HCT116 (cell line): Measurements from ENCODE around the gene PCMTD2. TPM values are rescaled to one million over a fixed set of nuclear protein-coding genes. Genes with fewer than 3 reads are reported as not detected.

Experiments used
- ATAC-seq: fragments of 200-7000 bp; cut with Tn5 transposase; 2 replicates; pipeline ENCODE4 v1.9.1; 2020; ENCODE audit warnings: mild to moderate bottlenecking, moderate library complexity
- BruUV-seq: library from RNA; stranded (reverse); fragments of 400-500 nt; replicated peaks from 2 replicates; lab custom pipeline; 2021; lab: Mats Ljungman, UMichigan
- CTCF ChIA-PET: fragments of 300-600 bp; sonication (Branson Sonifier 250); formaldehyde crosslinking; loops from one replicate; lab custom pipeline; 2021; ENCODE audit warnings: antibody characterized with exemption; lab: Charles Lee
- POLR2A ChIA-PET: fragments of 300-600, 350-600 bp; sonication (Branson Sonifier 250); formaldehyde crosslinking; loops from one replicate; lab custom pipeline; 2021; ENCODE audit warnings: antibody characterized with exemption; lab: Charles Lee
- RAD21 ChIA-PET, 2 experiments: fragments of 300-600 bp; sonication (Branson Sonifier 250); formaldehyde crosslinking; loops; one replicate each; lab custom pipeline; 2023; ENCODE audit warnings: low total read pairs in 2 of 2; ENCODE audit not compliant: uncharacterized antibody in 2 of 2, unreplicated experiment in 2 of 2, low non-redundant PET in 1 of 2; lab: Charles Lee
- DNase-seq: peaks from one replicate; pipeline ENCODE4 v3.0.0-alpha.2; 2010; ENCODE audit warnings: low read depth, low spot score
- H2AFZ ChIP-seq: fragments of 200-600 bp; shearing (Covaris generic), sonication (generic); 2 replicates; pipeline ENCODE4 v1.6.1; 2017; ENCODE audit warnings: low read depth, mixed run types, mixed read lengths, antibody characterized with exemption, low read length; ENCODE audit not compliant: poor library complexity, severe bottlenecking
- H3K27ac ChIP-seq: 2 replicates; pipeline ENCODE4 v1.5.1; 2012; ENCODE audit warnings: low read depth, low read length
- H3K27me3 ChIP-seq: fragments of 200-600 bp; sonication (generic); 2 replicates; pipeline ENCODE4 v1.6.1; 2016; ENCODE audit warnings: mixed run types, low read length, mixed read lengths; ENCODE audit not compliant: insufficient read depth
- H3K36me3 ChIP-seq, 2 experiments: fragments of 200-500 bp in 1 of 2; fragments of 200-600 bp in 1 of 2; sonication (Bioruptor generic) in 1 of 2; sonication (generic) in 1 of 2; 2 replicates each; pipeline versions ENCODE4 v1.5.1 to v1.6.1; 2014 to 2016; ENCODE audit warnings: low read length in 2 of 2, inconsistent platforms in 1 of 2, mixed read lengths in 1 of 2, mixed run types in 1 of 2; ENCODE audit not compliant: insufficient read depth in 2 of 2, control insufficient read depth in 1 of 2
- H3K4me1 ChIP-seq, 2 experiments: fragments of 200-600 bp in 1 of 2; sonication (generic) in 1 of 2; 2 replicates each; pipeline versions ENCODE4 v1.5.1 to v1.6.1; 2012 to 2017; ENCODE audit warnings: low read length in 2 of 2, inconsistent platforms in 1 of 2, mild to moderate bottlenecking in 1 of 2, mixed read lengths in 1 of 2, mixed run types in 1 of 2, moderate library complexity in 1 of 2; ENCODE audit not compliant: insufficient read depth in 2 of 2, control insufficient read depth in 1 of 2
- H3K4me2 ChIP-seq: fragments of 200-600 bp; sonication (generic); 2 replicates; pipeline ENCODE4 v1.6.1; 2017; ENCODE audit warnings: mixed run types, low read length, mixed read lengths
- H3K4me3 ChIP-seq, 2 experiments: fragments of 200-600 bp in 1 of 2; sonication (generic) in 1 of 2; replicated peaks in 1 of 2; 2 replicates each; pipeline ENCODE4 v1.5.1; 2011 to 2016; ENCODE audit warnings: low read length in 2 of 2, control low read depth in 1 of 2, low read depth in 1 of 2, mild to moderate bottlenecking in 1 of 2, mixed read lengths in 1 of 2, mixed run types in 1 of 2
- H3K79me2 ChIP-seq: fragments of 200-600 bp; sonication (generic); 2 replicates; pipeline ENCODE4 v1.6.1; 2017; ENCODE audit warnings: mild to moderate bottlenecking, mixed run types, low read length, moderate library complexity, mixed read lengths; ENCODE audit not compliant: insufficient read depth
- H3K9ac ChIP-seq: fragments of 200-600 bp; sonication (generic); 2 replicates; pipeline ENCODE4 v1.6.1; 2016; ENCODE audit warnings: low read length, mixed read lengths
- H3K9me2 ChIP-seq: fragments of 200-600 bp; sonication (generic), shearing (Covaris generic); 2 replicates; pipeline ENCODE4 v1.6.1; 2017; ENCODE audit warnings: mixed run types, mild to moderate bottlenecking, moderate library complexity; ENCODE audit not compliant: insufficient read depth
- H3K9me3 ChIP-seq, 2 experiments: fragments of 200-500 bp in 1 of 2; fragments of 200-600 bp in 1 of 2; sonication (Bioruptor generic) in 1 of 2; sonication (generic) in 1 of 2; 2 replicates each; pipeline ENCODE4 v1.6.1; 2014 to 2017; ENCODE audit warnings: low read length in 2 of 2, mixed read lengths in 2 of 2, inconsistent platforms in 1 of 2, low read depth in 1 of 2, mild to moderate bottlenecking in 1 of 2, mixed run types in 1 of 2, moderate library complexity in 1 of 2; ENCODE audit not compliant: control insufficient read depth in 1 of 2, insufficient read depth in 1 of 2
- H4K20me1 ChIP-seq: fragments of 200-600 bp; sonication (generic), shearing (Covaris generic); 2 replicates; pipeline ENCODE4 v1.6.1; 2017; ENCODE audit warnings: mixed run types, mild to moderate bottlenecking, moderate library complexity; ENCODE audit not compliant: insufficient read depth
- CBX3 ChIP-seq: IDR thresholded peaks from 2 replicates; pipeline ENCODE4 v1.6.1; 2012; ENCODE audit warnings: low read depth
- CEBPB ChIP-seq: IDR thresholded peaks from 2 replicates; pipeline ENCODE4 v1.6.1; 2012; ENCODE audit warnings: low read depth
- EGR1 ChIP-seq: IDR thresholded peaks from 2 replicates; pipeline ENCODE4 v1.6.1; 2012; ENCODE audit warnings: low read depth
- FOSL1 ChIP-seq: IDR thresholded peaks from 2 replicates; pipeline ENCODE4 v1.6.1; 2012; ENCODE audit warnings: low read depth
- JUND ChIP-seq: IDR thresholded peaks from 2 replicates; pipeline ENCODE4 v1.6.1; 2012
- POLR2A ChIP-seq: IDR thresholded peaks from 2 replicates; pipeline ENCODE4 v1.7.0; 2011; ENCODE audit warnings: borderline replicate concordance; ENCODE audit not compliant: insufficient read depth, insufficient read length; ENCODE audit errors: extremely low read depth
- POLR2AphosphoS5 ChIP-seq: IDR thresholded peaks from 2 replicates; pipeline ENCODE4 v1.6.1; 2011; ENCODE audit warnings: mild to moderate bottlenecking, low read depth, low read length, moderate library complexity
- SP1 ChIP-seq: IDR thresholded peaks from 2 replicates; pipeline ENCODE4 v1.6.1; 2012; ENCODE audit warnings: low read depth
- TCF7L2 ChIP-seq: IDR thresholded peaks from 2 replicates; pipeline ENCODE4 v1.7.0; 2011; ENCODE audit warnings: borderline replicate concordance, inconsistent platforms; ENCODE audit not compliant: insufficient read depth, insufficient read length; ENCODE audit errors: extremely low read depth
- YY1 ChIP-seq: IDR thresholded peaks from 2 replicates; pipeline ENCODE4 v1.6.1; 2011; ENCODE audit warnings: low read length, low read depth, moderate library complexity, mild to moderate bottlenecking; ENCODE audit not compliant: insufficient replicate concordance; ENCODE audit errors: extremely low read depth
- ZNF274 ChIP-seq: fragments of 200-500 bp; sonication (Bioruptor generic); IDR thresholded peaks from 2 replicates; pipeline ENCODE4 v1.6.1; 2014; ENCODE audit warnings: mild to moderate bottlenecking, low read depth, low read length, inconsistent platforms
- intact Hi-C: fragments of 100-400 bp; cut with micrococcal nuclease; formaldehyde crosslinking; loops from 2 replicates; pipeline ENCODE4 v1.10.0; 2022
- total RNA-seq: library from RNA; stranded (reverse); gene quantifications from one replicate; pipeline ENCODE4 v1.2.1, GENCODE V29; 2021; ENCODE audit not compliant: unreplicated experiment
- TF ChIP-seq, protein P1 (sequence below): IDR thresholded peaks from 2 replicates; pipeline ENCODE4 v1.6.1; 2012; ENCODE audit warnings: low read depth
- TF ChIP-seq, protein P2 (sequence below): IDR thresholded peaks from 2 replicates; pipeline ENCODE4 v1.6.1; 2012
- TF ChIP-seq, protein P3 (sequence below), 3 experiments: fragments of 200-600 bp in 1 of 3; sonication (generic) in 1 of 3; IDR thresholded peaks in 2 of 3; conservative IDR thresholded peaks in 1 of 3; 2 replicates each; pipeline ENCODE4 v1.5.1; 2012 to 2017; ENCODE audit warnings: low read depth in 2 of 3, low read length in 2 of 3, antibody characterized with exemption in 1 of 3, borderline replicate concordance in 1 of 3, control low read depth in 1 of 3, mild to moderate bottlenecking in 1 of 3, mixed read lengths in 1 of 3, mixed run types in 1 of 3, moderate library complexity in 1 of 3; ENCODE audit not compliant: insufficient read depth in 1 of 3
- TF ChIP-seq, protein P4 (sequence below): IDR thresholded peaks from 2 replicates; pipeline ENCODE4 v1.6.1; 2012

PCMTD2 gene
- total RNA-seq, 1 experiment from 2014 or later: 44.7 TPM

DNA sequence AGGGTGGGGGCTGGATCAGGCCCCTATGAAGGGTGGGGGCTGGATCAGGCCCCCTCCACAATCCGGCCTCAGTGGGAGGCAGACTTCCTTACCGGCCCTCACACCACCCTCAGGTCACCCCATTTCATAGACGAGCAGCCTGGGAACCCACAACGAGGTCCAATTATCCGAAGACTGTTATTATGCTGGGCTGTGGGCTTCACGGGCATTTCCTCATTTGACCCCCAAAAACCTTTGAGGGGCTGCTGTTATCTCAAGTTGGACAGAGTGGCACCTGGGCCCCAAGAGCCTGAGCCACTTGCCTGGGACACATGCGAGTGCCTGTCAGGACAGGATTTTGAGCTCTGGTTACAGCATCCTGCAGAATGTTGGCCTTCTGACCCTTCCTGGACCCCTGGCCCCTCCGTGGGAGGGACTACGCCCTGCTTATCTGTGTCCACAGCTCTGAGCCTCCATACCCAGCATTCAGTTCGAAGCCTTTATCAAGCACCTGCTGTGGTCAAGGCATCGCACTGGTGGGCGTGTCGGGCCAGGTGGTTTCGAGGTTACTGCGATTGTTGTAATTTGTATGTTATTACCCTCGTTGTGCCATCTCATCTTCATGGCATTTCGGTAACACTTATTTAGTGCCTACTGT, 34.5 kb upstream of the PCMTD2 start:
- no peaks in the 10 kb centered on the region for H3K79me2 ChIP-seq
- intact Hi-C loops: no loop called here
- no peak overlapping the region for H2AFZ ChIP-seq
- CTCF ChIA-PET: no interaction called here
- POLR2A ChIA-PET: no interaction called here
- no peaks in the 10 kb centered on the region for H3K27me3 ChIP-seq
- H3K4me3 ChIP-seq: no peak overlapping the region
- no peak overlapping the region for H3K27ac ChIP-seq
- no peak overlapping the region for H3K9ac ChIP-seq
- TF ChIP-seq JUND (no peak), CBX3 (no peak), CEBPB (no peak), ZNF274 (no peak)
- RAD21 ChIA-PET: no interaction called here
- no peaks in the 10 kb centered on the region for H3K9me3 ChIP-seq
- H3K4me1 ChIP-seq: no peaks in the 10 kb centered on the region
- ATAC-seq: no peak
- no peaks in the 10 kb centered on the region for H3K36me3 ChIP-seq
- no peak for DNase-seq
- no TSS peak for BruUV-seq
- H4K20me1 ChIP-seq: no peaks in the 10 kb centered on the region
- no peak overlapping the region for H3K4me2 ChIP-seq
- no peaks in the 10 kb centered on the region for H3K9me2 ChIP-seq

DNA sequence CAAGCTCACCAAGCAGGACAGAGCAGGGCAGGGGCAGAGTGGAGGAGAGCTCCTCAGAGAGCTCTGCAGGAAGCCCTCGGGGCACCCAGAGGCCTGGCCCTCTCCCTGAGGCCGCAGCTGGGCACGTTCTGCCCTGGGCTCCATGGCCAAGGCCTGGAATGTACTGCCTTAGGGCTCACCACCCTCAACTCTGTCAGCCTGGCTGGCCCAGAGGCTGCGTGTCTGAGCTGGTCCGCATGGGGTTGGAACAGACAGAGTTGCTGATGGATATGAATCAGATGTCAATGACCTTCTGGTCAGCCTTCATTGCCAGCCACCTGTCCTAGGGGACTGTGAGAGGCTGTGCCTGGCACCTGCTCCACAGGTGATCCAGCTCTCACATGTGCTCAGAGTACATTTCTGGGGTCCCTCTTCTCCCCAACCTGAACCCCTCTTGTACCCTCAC, 33.2 kb upstream of the PCMTD2 start:
- Histone ChIP-seq H3K79me2 (no peaks in the 10 kb centered on the region), H3K27ac (no peak overlapping the region), H3K4me1 (no peaks in the 10 kb centered on the region), H3K4me2 (no peak overlapping the region), H3K9me3 (no peaks in the 10 kb centered on the region), H3K9me2 (no peaks in the 10 kb centered on the region), H3K27me3 (no peaks in the 10 kb centered on the region), H4K20me1 (no peaks in the 10 kb centered on the region), H3K36me3 (no peaks in the 10 kb centered on the region), H3K9ac (no peak overlapping the region), H2AFZ (no peak overlapping the region), H3K4me3 (no peak overlapping the region)
- BruUV-seq: no TSS peak
- no peak for ATAC-seq
- no peak for DNase-seq
- CTCF ChIA-PET: no interaction called here
- POLR2A ChIA-PET: no interaction called here
- intact Hi-C loops: no loop called here
- RAD21 ChIA-PET: no interaction called here
- TF ChIP-seq, protein P1, sequence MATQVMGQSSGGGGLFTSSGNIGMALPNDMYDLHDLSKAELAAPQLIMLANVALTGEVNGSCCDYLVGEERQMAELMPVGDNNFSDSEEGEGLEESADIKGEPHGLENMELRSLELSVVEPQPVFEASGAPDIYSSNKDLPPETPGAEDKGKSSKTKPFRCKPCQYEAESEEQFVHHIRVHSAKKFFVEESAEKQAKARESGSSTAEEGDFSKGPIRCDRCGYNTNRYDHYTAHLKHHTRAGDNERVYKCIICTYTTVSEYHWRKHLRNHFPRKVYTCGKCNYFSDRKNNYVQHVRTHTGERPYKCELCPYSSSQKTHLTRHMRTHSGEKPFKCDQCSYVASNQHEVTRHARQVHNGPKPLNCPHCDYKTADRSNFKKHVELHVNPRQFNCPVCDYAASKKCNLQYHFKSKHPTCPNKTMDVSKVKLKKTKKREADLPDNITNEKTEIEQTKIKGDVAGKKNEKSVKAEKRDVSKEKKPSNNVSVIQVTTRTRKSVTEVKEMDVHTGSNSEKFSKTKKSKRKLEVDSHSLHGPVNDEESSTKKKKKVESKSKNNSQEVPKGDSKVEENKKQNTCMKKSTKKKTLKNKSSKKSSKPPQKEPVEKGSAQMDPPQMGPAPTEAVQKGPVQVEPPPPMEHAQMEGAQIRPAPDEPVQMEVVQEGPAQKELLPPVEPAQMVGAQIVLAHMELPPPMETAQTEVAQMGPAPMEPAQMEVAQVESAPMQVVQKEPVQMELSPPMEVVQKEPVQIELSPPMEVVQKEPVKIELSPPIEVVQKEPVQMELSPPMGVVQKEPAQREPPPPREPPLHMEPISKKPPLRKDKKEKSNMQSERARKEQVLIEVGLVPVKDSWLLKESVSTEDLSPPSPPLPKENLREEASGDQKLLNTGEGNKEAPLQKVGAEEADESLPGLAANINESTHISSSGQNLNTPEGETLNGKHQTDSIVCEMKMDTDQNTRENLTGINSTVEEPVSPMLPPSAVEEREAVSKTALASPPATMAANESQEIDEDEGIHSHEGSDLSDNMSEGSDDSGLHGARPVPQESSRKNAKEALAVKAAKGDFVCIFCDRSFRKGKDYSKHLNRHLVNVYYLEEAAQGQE: no peak
- TF ChIP-seq TCF7L2: no peak
- TF ChIP-seq JUND: no peak
- no peak for TF ChIP-seq SP1
- TF ChIP-seq, protein P2, sequence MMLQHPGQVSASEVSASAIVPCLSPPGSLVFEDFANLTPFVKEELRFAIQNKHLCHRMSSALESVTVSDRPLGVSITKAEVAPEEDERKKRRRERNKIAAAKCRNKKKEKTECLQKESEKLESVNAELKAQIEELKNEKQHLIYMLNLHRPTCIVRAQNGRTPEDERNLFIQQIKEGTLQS: no peak
- no peak for TF ChIP-seq FOSL1
- no peak for TF ChIP-seq POLR2A
- no peak for TF ChIP-seq EGR1
- TF ChIP-seq, protein P3, sequence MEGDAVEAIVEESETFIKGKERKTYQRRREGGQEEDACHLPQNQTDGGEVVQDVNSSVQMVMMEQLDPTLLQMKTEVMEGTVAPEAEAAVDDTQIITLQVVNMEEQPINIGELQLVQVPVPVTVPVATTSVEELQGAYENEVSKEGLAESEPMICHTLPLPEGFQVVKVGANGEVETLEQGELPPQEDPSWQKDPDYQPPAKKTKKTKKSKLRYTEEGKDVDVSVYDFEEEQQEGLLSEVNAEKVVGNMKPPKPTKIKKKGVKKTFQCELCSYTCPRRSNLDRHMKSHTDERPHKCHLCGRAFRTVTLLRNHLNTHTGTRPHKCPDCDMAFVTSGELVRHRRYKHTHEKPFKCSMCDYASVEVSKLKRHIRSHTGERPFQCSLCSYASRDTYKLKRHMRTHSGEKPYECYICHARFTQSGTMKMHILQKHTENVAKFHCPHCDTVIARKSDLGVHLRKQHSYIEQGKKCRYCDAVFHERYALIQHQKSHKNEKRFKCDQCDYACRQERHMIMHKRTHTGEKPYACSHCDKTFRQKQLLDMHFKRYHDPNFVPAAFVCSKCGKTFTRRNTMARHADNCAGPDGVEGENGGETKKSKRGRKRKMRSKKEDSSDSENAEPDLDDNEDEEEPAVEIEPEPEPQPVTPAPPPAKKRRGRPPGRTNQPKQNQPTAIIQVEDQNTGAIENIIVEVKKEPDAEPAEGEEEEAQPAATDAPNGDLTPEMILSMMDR (IDR thresholded peaks at IDR 0.05 in 2 of 3, conservative IDR thresholded peaks at IDR 0.05 in 1 of 3; ENCODE audit: borderline replicate concordance in 1 of 3, insufficient read depth in 1 of 3, low read depth in 2 of 3, low read length in 2 of 3): no peak
- TF ChIP-seq, protein P4, sequence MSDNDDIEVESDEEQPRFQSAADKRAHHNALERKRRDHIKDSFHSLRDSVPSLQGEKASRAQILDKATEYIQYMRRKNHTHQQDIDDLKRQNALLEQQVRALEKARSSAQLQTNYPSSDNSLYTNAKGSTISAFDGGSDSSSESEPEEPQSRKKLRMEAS: no peak
- no peak for TF ChIP-seq CEBPB
- TF ChIP-seq YY1: no peak
- no peak for TF ChIP-seq POLR2AphosphoS5
